ENCODE results near the gene DHRS2. TPM values are rescaled to one million over a fixed set of nuclear protein-coding genes. Genes with fewer than 3 reads are reported as not detected.

Gene DHRS2
- total and polyA plus RNA-seq, 2 of the 13 experiments (the other 11 are each of a cell fraction or from before 2014, with no cell fraction given) = 1,621 to 3,021 TPM

GRCh38 chr14:23694085-23694948, 58.2 kb downstream of the DHRS2 start (continued):
- TF ChIP-seq ZNF333 (CRISPR knock-in tag; IDR thresholded peaks at IDR 0.05; ENCODE audit: borderline replicate concordance) = no peak
- TF ChIP-seq USF2 (IDR thresholded peaks at IDR 0.05; ENCODE audit: low read depth, low read length) = no peak
- no peak for TF ChIP-seq USF2 (CRISPR knock-in tag; IDR thresholded peaks at IDR 0.05; ENCODE audit: borderline replicate concordance)
- TF ChIP-seq ZNF672 (CRISPR knock-in tag; IDR thresholded peaks at IDR 0.05) = no peak
- no peak; the same call in 1 of the 2 replicates for TF ChIP-seq ZBTB7A (CRISPR knock-in tag; IDR thresholded peaks at IDR 0.05)
- no peak for TF ChIP-seq AFF4 (CRISPR knock-in tag; IDR thresholded peaks at IDR 0.05)
- TF ChIP-seq NFAT5 (CRISPR knock-in tag; IDR thresholded peaks at IDR 0.05) = peak; percentile 60; the same call in 1 of the 2 replicates
- TF ChIP-seq ZNF317 (CRISPR knock-in tag; IDR thresholded peaks at IDR 0.05) = no peak
- no peak for TF ChIP-seq PAXIP1 (CRISPR knock-in tag; conservative IDR thresholded peaks at IDR 0.05)
- no peak for TF ChIP-seq ZNF746 (CRISPR knock-in tag; IDR thresholded peaks at IDR 0.05)
- no peak for TF ChIP-seq ZNF362 (CRISPR knock-in tag; IDR thresholded peaks at IDR 0.05; ENCODE audit: borderline replicate concordance)

Data from HepG2 (cell line).